Neural progenitor cell (in vitro differentiated cells): ENCODE measurements around the gene PAX6.

Experiments
- EZH2 ChIP-seq: fragments of 200-600 bp; sonication (generic); IDR thresholded peaks from 2 replicates; pipeline ENCODE4 v1.6.1; 2017; ENCODE audit warnings: antibody characterized with exemption, mild to moderate bottlenecking, moderate library complexity
- EZH2phosphoT487 ChIP-seq: fragments of 200-600 bp; sonication (generic); IDR thresholded peaks from 2 replicates; pipeline ENCODE4 v1.6.1; 2017; ENCODE audit warnings: antibody characterized with exemption
- TF ChIP-seq, protein P1 (sequence below): fragments of 200-600 bp; sonication (generic); IDR thresholded peaks from 2 replicates; pipeline ENCODE4 v1.5.1; 2017; ENCODE audit warnings: antibody characterized with exemption, mild to moderate bottlenecking

DNA sequence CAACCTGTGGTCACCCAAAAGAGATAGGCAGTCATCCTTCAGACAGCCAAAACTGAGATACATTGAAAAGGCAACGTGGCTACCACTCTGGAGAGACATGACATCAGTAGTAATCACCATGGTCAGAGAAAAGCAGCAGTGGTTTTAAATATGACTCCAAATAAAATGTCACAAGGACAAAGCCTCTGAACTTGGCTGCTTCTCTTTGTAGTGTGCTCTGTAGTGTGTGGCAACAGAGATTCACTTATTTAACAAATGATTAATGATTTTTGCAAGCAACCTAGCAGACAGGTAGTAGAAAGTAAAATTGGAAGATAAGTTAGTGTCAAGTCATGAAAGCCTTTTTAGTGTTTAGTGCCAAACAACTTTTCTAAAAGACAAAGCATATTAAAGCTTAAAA lies 63.5 kb downstream of the PAX6 start:
- TF ChIP-seq EZH2phosphoT487 (no peak), EZH2 (no peak)
- TF ChIP-seq, protein P1, sequence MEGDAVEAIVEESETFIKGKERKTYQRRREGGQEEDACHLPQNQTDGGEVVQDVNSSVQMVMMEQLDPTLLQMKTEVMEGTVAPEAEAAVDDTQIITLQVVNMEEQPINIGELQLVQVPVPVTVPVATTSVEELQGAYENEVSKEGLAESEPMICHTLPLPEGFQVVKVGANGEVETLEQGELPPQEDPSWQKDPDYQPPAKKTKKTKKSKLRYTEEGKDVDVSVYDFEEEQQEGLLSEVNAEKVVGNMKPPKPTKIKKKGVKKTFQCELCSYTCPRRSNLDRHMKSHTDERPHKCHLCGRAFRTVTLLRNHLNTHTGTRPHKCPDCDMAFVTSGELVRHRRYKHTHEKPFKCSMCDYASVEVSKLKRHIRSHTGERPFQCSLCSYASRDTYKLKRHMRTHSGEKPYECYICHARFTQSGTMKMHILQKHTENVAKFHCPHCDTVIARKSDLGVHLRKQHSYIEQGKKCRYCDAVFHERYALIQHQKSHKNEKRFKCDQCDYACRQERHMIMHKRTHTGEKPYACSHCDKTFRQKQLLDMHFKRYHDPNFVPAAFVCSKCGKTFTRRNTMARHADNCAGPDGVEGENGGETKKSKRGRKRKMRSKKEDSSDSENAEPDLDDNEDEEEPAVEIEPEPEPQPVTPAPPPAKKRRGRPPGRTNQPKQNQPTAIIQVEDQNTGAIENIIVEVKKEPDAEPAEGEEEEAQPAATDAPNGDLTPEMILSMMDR, result no peak
